SU-DHL-6 (cell line): Measurements from ENCODE around the gene HTATIP2.

Experiments
- EZH2phosphoT487 ChIP-seq: fragments of 200-600 bp; sonication (generic), shearing (Covaris generic); conservative IDR thresholded peaks from 2 replicates; pipeline ENCODE4 v1.6.1; 2018; ENCODE audit warnings: mild to moderate bottlenecking, antibody characterized with exemption, low read length, moderate library complexity, mixed read lengths
- TF ChIP-seq, protein P1 (sequence below): fragments of 200-600 bp; sonication (generic); IDR thresholded peaks from one replicate; pipeline ENCODE4 v1.5.1; 2017; ENCODE audit warnings: antibody characterized with exemption, mild to moderate bottlenecking, low read length, moderate library complexity; ENCODE audit not compliant: insufficient read depth, poor library complexity, severe bottlenecking

DNA sequence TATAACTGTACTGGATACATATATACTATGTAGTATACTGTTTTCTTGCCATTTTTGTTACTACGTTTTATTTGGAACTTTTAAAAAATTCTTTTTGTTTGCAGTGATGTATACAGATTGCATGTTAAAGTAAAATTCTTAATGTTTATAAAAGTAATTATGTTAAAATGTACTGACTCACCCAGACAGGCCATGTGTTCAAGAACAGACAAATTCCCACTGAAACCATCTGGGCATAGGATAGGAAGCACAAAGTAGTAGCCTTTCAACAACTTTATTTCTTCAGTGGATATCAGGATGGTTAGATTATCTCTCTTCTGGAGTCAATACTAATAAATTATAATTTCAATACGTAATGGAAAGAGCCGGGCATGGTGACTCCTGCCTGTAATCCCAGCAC, 43.8 kb downstream of the HTATIP2 start:
- TF ChIP-seq, protein P1, sequence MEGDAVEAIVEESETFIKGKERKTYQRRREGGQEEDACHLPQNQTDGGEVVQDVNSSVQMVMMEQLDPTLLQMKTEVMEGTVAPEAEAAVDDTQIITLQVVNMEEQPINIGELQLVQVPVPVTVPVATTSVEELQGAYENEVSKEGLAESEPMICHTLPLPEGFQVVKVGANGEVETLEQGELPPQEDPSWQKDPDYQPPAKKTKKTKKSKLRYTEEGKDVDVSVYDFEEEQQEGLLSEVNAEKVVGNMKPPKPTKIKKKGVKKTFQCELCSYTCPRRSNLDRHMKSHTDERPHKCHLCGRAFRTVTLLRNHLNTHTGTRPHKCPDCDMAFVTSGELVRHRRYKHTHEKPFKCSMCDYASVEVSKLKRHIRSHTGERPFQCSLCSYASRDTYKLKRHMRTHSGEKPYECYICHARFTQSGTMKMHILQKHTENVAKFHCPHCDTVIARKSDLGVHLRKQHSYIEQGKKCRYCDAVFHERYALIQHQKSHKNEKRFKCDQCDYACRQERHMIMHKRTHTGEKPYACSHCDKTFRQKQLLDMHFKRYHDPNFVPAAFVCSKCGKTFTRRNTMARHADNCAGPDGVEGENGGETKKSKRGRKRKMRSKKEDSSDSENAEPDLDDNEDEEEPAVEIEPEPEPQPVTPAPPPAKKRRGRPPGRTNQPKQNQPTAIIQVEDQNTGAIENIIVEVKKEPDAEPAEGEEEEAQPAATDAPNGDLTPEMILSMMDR, result no peak
- TF ChIP-seq EZH2phosphoT487, result no peak
